Measurements from ENCODE around the gene C10orf105. TPM values are rescaled to one million over a fixed set of nuclear protein-coding genes. Genes with fewer than 3 reads are reported as not detected.

Gene C10orf105
- total and polyA plus RNA-seq, 2 of the 13 experiments (the other 11 are each of a cell fraction or from before 2014, with no cell fraction given), result not detected

GRCh38 chr10:71726580-71727104 lies 7.1 kb upstream of the C10orf105 start:
- Histone ChIP-seq H3K79me2 (ENCODE audit: insufficient read depth, low read length) (no peaks in the 10 kb centered on the region), H3K27me3 (ENCODE audit: control insufficient read depth in 1 of 2, insufficient read depth in 2 of 2, low read length in 2 of 2) (peaks cover 1 to 31% of the 10 kb centered on the region in 2 experiments; a peak in 3 of 5 replicates), H3K4me3 (replicated peaks in 1 of 3; ENCODE audit: insufficient read depth in 1 of 3, low read depth in 2 of 3, low read length in 3 of 3) (no peak overlapping the region), H2AFZ (ENCODE audit: low read length) (no peak overlapping the region), H3K36me3 (replicated peaks in 1 of 2; ENCODE audit: control insufficient read depth in 1 of 2, insufficient read depth in 2 of 2, low read length in 2 of 2) (no peaks in the 10 kb centered on the region), H3K4me2 (ENCODE audit: low read depth, low read length) (no peak overlapping the region), H3K9ac (ENCODE audit: insufficient read depth, low read depth, low read length) (no peak overlapping the region), H4K20me1 (ENCODE audit: insufficient read depth, low read length) (no peaks in the 10 kb centered on the region), H3K27ac (ENCODE audit: extremely low read length, insufficient read depth, low read length) (no peak overlapping the region), H3K9me3 (ENCODE audit: low read length) (no peaks in the 10 kb centered on the region), H3K4me1 (ENCODE audit: insufficient read depth, low read length) (peaks cover 50% of the 10 kb centered on the region)
- no peak for TF ChIP-seq GRHL1 (CRISPR knock-in tag; conservative IDR thresholded peaks at IDR 0.05)
- in situ Hi-C loops (cut with HindIII; ENCODE audit: extremely low pct_ligation_motif_present, low pct_unique_long_range_greater_than_20kb), result no loop called here
- no peak; the same call in 2 of the 3 replicates for ATAC-seq
- no peak for FAIRE-seq
- 36% methylated on average over 8 of the region's 11 CpGs for WGBS (ENCODE audit: low lambda C conversion rate)
- no peak for DNase-seq (ENCODE audit: low spot score)
- BruUV-seq (replicated peaks), result no TSS peak
- ChIA-PET CTCF (ENCODE audit: low intra/inter-chr PET ratio, low total read pairs) (no interaction called here), POLR2A (no interaction called here)
- intact Hi-C loops (cut with micrococcal nuclease; ENCODE audit: unreplicated experiment), result no loop called here

- POLR2A ChIA-PET, result no interaction called here
- no peaks in the 10 kb centered on the region for H3K9me3 ChIP-seq (ENCODE audit: low read length)
- TF ChIP-seq CTCF (CRISPR knock-in tag; IDR thresholded peaks at IDR 0.05) (peak; percentile 39; the same call in 1 of the 2 replicates), PREB (CRISPR knock-in tag; IDR thresholded peaks at IDR 0.05) (no peak), ZHX1 (CRISPR knock-in tag; IDR thresholded peaks at IDR 0.05; ENCODE audit: low read depth) (no peak), SMC3 (IDR thresholded peaks at IDR 0.05; ENCODE audit: low read length) (0 out of 2 replicates have a peak, but pooled peaks have one; percentile 10), ZNF644 (CRISPR knock-in tag; IDR thresholded peaks at IDR 0.05; ENCODE audit: low read depth) (no peak), ZNF816 (CRISPR knock-in tag; IDR thresholded peaks at IDR 0.05; ENCODE audit: borderline replicate concordance) (no peak)
These were observed 6.5 kb upstream of the C10orf105 start for GRCh38 chr10:71725998-71726579.

More at GRCh38 chr10:71725998-71726579, 6.5 kb upstream of the C10orf105 start:
- no TSS peak for BruUV-seq (replicated peaks)
- Histone ChIP-seq H3K36me3 (replicated peaks in 1 of 2; ENCODE audit: control insufficient read depth in 1 of 2, insufficient read depth in 2 of 2, low read length in 2 of 2) (no peaks in the 10 kb centered on the region), H3K27ac (ENCODE audit: extremely low read length, insufficient read depth, low read length) (no peak overlapping the region), H3K4me1 (ENCODE audit: insufficient read depth, low read length) (peaks cover 50% of the 10 kb centered on the region), H4K20me1 (ENCODE audit: insufficient read depth, low read length) (no peaks in the 10 kb centered on the region), H3K9ac (ENCODE audit: insufficient read depth, low read depth, low read length) (no peak overlapping the region), H3K4me2 (ENCODE audit: low read depth, low read length) (no peak overlapping the region), H3K27me3 (ENCODE audit: control insufficient read depth in 1 of 2, insufficient read depth in 2 of 2, low read length in 2 of 2) (peaks cover under 1 to 36% of the 10 kb centered on the region in 2 experiments; a peak in 3 of 5 replicates), H2AFZ (ENCODE audit: low read length) (no peak overlapping the region), H3K79me2 (ENCODE audit: insufficient read depth, low read length) (no peaks in the 10 kb centered on the region), H3K4me3 (replicated peaks in 1 of 3; ENCODE audit: insufficient read depth in 1 of 3, low read depth in 2 of 3, low read length in 3 of 3) (no peak overlapping the region)
- intact Hi-C loops (cut with micrococcal nuclease; ENCODE audit: unreplicated experiment) (no loop called here), in situ Hi-C loops (cut with HindIII; ENCODE audit: extremely low pct_ligation_motif_present, low pct_unique_long_range_greater_than_20kb) (no loop called here)
- FAIRE-seq (no peak), DNase-seq (ENCODE audit: low spot score) (peak; percentile 46), ATAC-seq (peak; percentile 42)
- 2% methylated on average over 4 of the region's 9 CpGs for WGBS (ENCODE audit: low lambda C conversion rate)
- CTCF ChIA-PET (ENCODE audit: low intra/inter-chr PET ratio, low total read pairs), result no interaction called here
